GM21717 (cell line): ENCODE results near the gene SCAPER.

Source experiments
- ATAC-seq: cut with Tn5 transposase; IDR thresholded peaks from one replicate; pipeline ENCODE4 v1.9.1; 2021; ENCODE audit warnings: mild to moderate bottlenecking, moderate library complexity; ENCODE audit not compliant: unreplicated experiment

The SCAPER gene

GRCh38 chr15:76343313-76343996 lies 561.7 kb downstream of the SCAPER start:
- ATAC-seq, result no peak

GRCh38 chr15:76342382-76343201 lies 562.5 kb downstream of the SCAPER start:
- ATAC-seq, result no peak

GRCh38 chr15:76342058-76342381 lies 563.1 kb downstream of the SCAPER start:
- ATAC-seq, result no peak

GRCh38 chr15:76341366-76342057 lies 563.6 kb downstream of the SCAPER start:
- ATAC-seq, result no peak

GRCh38 chr15:76340803-76341365 lies 564.3 kb downstream of the SCAPER start:
- ATAC-seq, result no peak

GRCh38 chr15:76340198-76340802 lies 564.8 kb downstream of the SCAPER start:
- ATAC-seq, result no peak

GRCh38 chr15:76339305-76340197 lies 565.6 kb downstream of the SCAPER start:
- ATAC-seq, result no peak

- ATAC-seq, result no peak
Observed at GRCh38 chr15:76338486-76339304, 566.4 kb downstream of the SCAPER start.

GRCh38 chr15:76337696-76338485 lies 567.2 kb downstream of the SCAPER start:
- ATAC-seq, result no peak

GRCh38 chr15:76337059-76337695 lies 568.0 kb downstream of the SCAPER start:
- no peak for ATAC-seq

GRCh38 chr15:76336254-76337058 lies 568.7 kb downstream of the SCAPER start, which contains the start of gene ISL2:
ISL2 (plus strand) TSS chr15:76336773; CDS start chr15:76336884, 111 bp downstream.
- peak; percentile 39 for ATAC-seq

- no peak for ATAC-seq
Observed at GRCh38 chr15:76335307-76336253, 569.6 kb downstream of the SCAPER start.

- no peak for ATAC-seq
Observed at GRCh38 chr15:76334438-76335306, 570.5 kb downstream of the SCAPER start.

GRCh38 chr15:76333720-76334437 lies 571.3 kb downstream of the SCAPER start:
- no peak for ATAC-seq
